Hippocampal formation (tissue), 2 donors: ENCODE data around the gene CENPF.
A peak's percentile ranks its signal among the peaks of the same experiment; 100 is the strongest.
"Not testable (repeated sequence)": the region's sequence is repeated elsewhere in the genome, so short reads cannot be mapped to it uniquely, and the experiment has no call there.

ENCODE experiments used
- DNase-seq, 2 donors: peaks; one replicate each; lab custom pipeline; 2025; lab: John Stamatoyannopoulos, UW

CENPF gene

GRCh38 chr1:214583113-214583512, 19.9 kb upstream of the CENPF start:
- no peak for DNase-seq

DNA sequence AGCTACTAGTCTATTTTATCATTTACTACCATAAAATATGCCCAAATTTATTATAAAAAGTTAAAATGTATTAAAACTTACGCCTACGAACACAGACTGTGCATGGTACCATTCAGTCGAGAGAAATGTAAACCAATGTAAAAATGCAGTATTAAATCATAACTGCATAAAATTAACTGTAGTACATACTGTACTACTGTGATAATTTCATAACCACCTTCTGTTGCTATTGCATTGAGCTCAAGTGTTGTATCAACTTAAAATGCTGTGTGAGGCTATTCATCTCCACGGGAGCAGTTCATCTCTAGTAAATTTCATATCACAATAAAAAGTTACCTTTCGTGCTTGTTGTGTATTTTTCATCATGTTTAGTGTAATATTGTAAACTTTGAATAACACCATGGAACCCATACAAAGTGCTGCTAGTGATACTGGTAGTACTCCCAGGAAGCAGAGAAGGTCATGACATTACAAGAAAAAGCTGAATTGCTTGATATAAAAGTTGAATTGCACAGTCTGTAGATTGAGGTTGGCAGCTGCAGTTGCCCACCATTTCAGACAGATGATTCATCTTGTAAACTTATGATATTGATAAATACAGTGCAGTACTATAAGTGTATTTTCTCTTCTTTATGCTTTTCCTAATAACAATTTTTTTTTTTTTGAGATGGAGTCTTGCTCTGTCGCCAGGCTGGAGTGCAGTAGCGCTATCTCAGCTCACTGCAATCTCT, 19.0 kb upstream of the CENPF start:
- no peak for DNase-seq

DNA sequence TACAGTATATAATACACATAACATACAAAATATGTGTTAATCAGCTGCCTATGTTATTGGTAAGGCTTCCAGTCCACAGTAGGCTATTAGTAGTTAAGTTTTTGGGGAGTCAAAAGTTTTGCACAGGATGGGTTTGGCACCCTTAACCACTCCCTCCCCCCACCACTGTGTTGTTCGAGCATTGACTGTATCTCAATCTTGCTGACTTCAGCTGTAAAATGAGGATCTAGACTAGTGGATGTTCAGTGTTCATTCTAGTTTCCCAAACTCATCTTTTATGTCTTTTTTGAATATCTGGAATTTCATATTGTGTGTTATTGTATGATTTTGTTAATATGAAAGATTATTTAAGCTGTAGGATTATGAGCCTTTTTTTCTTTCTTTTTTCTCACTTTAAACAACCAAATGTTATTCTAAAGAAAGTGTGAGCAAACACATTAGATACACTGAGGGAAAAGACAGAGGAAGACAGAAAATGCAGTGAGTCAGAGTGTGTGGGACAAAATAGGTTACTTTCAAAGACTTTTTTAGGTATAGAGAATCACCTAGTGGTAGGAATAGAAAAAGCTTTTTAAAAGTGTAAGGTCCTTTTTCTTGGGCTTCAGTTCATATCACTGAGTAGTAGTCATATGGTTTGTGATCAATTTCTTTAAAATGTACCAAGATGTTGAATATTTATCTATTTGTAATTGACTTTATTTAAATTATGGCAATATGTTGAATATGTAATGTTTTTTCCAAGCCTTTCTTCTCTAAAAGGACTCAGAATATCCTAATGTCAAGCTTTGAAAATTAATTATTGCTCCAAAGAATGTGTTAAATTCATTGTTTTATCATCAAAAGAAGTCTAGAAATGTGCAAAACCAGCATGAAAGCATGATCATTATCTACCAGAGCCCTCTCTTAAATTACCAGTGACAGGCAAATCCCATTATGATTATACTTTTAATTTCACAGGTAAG, 17.9 kb upstream of the CENPF start:
- DNase-seq = peak in 1 of 2 donors; percentile 38

DNA sequence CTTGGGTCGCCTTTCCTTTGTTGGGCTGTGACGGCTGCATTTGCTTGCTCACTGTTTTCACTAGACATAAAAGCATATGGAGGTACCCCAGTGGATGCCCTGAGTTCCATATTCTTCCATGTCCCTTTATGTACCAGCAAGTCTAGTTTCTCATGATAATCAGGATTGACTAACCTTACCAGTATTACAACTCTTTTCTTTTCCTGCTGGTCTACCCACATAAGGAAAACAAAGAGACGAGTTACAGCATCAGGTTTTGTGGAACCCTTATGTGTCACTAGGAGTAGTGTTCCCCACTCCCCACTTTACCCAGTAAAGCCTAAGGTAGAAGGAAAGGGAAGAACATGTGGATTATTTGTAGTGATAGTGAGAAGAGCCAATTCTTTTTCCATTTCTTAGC, 16.4 kb upstream of the CENPF start:
- no peak for DNase-seq

- no peak for DNase-seq
These were observed 15.8 kb upstream of the CENPF start for GRCh38 chr1:214587165-214587564.

DNA sequence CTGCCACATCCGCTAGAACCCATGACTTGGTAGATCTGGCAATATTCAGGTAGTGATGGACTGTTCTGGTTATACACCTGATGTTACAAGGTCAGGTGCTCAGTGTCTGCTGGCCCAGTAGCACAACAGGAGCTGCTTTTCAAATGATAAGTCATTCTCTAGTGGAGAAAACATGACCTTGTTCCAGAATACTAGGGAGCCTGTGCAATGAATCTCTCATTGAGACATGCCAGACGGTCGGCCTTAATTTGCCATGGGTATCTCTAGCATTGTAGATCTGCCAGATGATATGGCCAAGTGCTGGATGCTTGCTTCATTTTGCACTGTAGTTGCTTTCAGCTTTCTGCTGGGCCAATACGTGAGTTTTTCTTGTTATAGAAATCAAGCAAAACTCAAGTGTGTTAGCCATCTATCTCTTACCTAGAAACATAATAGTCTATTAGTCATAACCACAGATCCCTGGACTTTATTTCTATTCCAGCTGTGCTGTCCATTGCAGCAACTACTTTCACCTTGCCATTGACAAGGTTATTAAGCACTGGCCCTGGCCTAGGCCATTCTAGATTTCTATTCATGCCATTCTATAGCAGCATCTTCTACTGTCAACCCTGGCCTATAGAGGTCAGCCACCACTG, 13.9 kb upstream of the CENPF start:
- DNase-seq = no peak

GRCh38 chr1:214590696-214591095, 12.3 kb upstream of the CENPF start:
- DNase-seq = no peak

- DNase-seq = not testable (repeated sequence)
These were observed 11.1 kb upstream of the CENPF start for GRCh38 chr1:214591918-214592317.

DNA sequence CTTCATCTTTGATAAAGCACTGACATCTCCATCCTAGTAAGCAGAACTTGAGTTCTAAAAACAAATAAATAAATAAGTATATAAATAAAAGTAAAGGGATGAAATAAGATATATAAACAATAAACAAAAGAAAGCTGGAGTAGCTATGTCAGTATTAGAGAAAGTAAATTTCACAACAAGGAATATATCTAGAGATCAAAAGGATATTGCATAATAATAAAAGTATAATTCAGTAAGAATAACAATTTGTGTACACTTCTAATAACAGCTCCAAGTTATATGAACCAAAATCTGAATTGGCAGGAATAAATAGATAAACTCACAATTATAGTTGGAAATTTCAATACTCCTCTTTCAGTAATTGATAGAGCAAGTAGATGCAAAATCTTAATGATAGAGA, 9.8 kb upstream of the CENPF start:
- no peak for DNase-seq

GRCh38 chr1:214603819-214604252, 841 bp downstream of the CENPF start:
- no peak for DNase-seq

DNA sequence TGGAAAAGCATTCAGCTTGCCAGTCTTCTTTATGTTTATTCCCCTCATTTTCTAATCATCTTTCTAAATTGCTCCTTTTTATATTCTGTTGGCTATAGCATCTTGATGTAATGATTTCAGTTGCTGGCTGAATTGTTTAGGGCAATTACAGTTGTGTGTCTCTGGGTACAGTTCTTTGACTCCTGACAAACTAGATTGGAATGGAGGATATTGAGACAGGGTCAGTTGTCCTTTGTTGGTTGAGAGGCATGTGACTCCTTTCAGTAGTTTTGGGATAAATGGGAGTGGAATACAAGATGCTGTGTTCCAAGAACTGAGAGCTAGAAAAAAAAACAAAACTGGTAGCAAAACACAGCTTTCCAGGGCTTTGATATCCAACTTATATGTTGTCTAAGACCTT, 1.5 kb downstream of the CENPF start:
- no peak for DNase-seq

DNA sequence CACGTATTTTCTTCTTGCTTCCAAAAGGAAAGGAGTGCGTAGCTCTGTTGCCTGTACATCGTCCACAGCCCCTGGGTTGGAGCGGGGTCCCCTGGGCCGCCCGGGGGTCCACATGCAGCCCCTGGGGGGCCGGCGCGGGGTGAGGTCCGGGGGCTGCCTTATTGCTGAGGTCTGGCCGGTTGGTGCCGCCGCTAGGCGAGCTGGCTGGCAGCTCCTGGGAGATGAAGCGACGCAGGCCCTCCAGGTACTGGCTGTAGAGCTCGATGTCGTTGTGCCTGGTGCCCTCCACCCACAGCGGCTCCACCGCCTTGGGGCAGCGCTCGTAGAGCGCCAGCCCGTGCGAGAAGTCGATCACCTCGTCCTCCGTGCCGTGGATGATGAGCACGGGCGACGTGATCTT, 2.5 kb downstream of the CENPF start:
- not testable (repeated sequence) for DNase-seq

- not testable (repeated sequence) for DNase-seq
These were observed 3.2 kb downstream of the CENPF start for GRCh38 chr1:214605933-214606925.

DNA sequence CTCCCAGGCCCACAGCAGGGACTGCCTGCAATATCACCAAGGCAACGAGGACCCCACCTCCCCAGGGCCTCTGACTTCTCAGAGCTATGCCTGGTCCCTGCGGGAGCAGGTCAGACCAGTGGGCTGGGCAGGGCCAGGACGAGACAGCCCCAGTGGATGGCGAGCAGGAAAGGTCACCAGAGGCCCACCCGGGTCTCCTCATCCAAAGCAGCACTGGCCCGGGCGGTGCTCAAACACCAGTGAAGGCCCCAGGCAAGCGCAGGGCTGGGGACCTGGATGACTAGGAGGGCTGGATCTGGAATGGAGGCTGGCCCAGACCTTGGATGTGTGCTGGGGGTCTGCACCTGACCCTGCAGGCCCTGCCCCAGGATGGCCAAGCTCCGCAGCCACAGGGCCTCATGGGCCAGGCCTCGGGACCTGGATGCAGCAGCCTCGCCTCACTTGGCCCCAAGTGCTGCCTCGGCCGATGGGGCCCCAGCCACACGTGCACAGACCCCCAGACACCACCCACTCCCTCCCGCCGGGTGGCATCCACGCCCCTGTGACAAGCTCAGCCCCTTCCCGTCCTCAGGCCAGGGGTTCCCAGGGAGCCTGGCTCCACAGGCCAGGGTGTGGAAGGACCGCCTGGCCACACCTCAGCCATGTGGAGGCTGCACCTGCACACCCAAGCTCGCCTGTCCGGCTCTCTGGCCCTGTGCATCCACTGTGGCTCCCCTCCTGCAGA, 4.7 kb downstream of the CENPF start:
- DNase-seq = not testable (repeated sequence)

GRCh38 chr1:214608216-214608783, 5.3 kb downstream of the CENPF start:
- not testable (repeated sequence) for DNase-seq

- DNase-seq = not testable (repeated sequence)
These were observed 5.8 kb downstream of the CENPF start for GRCh38 chr1:214608817-214609216.

DNA sequence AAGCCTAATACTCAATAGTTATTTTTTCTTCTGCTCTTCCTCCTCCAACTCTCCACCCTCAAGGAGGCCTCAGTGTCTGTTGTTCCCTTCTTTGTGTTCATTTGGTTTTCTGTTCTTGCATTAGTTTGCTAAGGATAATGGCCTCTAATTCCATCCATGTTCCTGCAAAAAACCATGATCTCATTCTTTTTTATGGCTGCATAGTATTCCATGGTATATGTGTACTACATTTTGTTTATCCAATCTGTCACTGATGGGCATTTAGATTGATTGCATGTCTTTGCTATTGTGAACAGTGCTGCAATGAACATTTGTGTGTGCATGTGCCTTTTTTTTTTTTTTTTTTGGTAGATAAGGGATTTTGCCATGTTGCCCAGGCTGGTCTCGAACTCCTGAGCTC, 6.7 kb downstream of the CENPF start:
- no peak for DNase-seq

- not testable (repeated sequence) for DNase-seq
These were observed 7.1 kb downstream of the CENPF start for GRCh38 chr1:214610136-214610535.

- no peak for DNase-seq
These were observed 12.1 kb downstream of the CENPF start for GRCh38 chr1:214615109-214615508.

GRCh38 chr1:214615871-214616270, 12.9 kb downstream of the CENPF start:
- DNase-seq = no peak
